ENCODE data around the gene GABPA.
"Not testable (repeated sequence)": the region's sequence is repeated elsewhere in the genome, so short reads cannot be mapped to it uniquely, and the experiment has no call there.

The GABPA gene

GRCh38 chr21:25760677-25761076 is 25.9 kb downstream of the GABPA start:
- no peak overlapping the region for H3K9ac ChIP-seq (ENCODE audit: insufficient read length, low read depth)
- H3K27me3 ChIP-seq (ENCODE audit: insufficient read depth, insufficient read length), result no peaks in the 10 kb centered on the region
- no peak overlapping the region for H3K4me3 ChIP-seq (ENCODE audit: insufficient read length, low read depth)
- peaks cover 73% of the 10 kb centered on the region for H3K36me3 ChIP-seq (ENCODE audit: insufficient read depth, insufficient read length, low read length)
- no peaks in the 10 kb centered on the region for H3K4me1 ChIP-seq (ENCODE audit: insufficient read depth, insufficient read length)
- TF ChIP-seq ZNF274 (IDR thresholded peaks at IDR 0.05; ENCODE audit: low read depth, low read length) (no peak), YY1 (IDR thresholded peaks at IDR 0.05; ENCODE audit: insufficient read depth, insufficient read length) (no peak), SUZ12 (IDR thresholded peaks at IDR 0.05; ENCODE audit: extremely low read depth, insufficient read depth, insufficient read length) (no peak)
- no peak for DNase-seq (ENCODE audit: low read depth, low spot score)
- no peaks in the 10 kb centered on the region for H3K9me3 ChIP-seq (ENCODE audit: insufficient read depth, low read length)

GRCh38 chr21:25764065-25764464 is 29.3 kb downstream of the GABPA start:
- Histone ChIP-seq H3K36me3 (ENCODE audit: insufficient read depth, insufficient read length, low read length) (peaks cover 62% of the 10 kb centered on the region), H3K27me3 (ENCODE audit: insufficient read depth, insufficient read length) (no peaks in the 10 kb centered on the region), H3K9ac (ENCODE audit: insufficient read length, low read depth) (no peak overlapping the region), H3K4me1 (ENCODE audit: insufficient read depth, insufficient read length) (no peaks in the 10 kb centered on the region), H3K9me3 (ENCODE audit: insufficient read depth, low read length) (no peaks in the 10 kb centered on the region), H3K4me3 (ENCODE audit: insufficient read length, low read depth) (no peak overlapping the region)
- TF ChIP-seq SUZ12 (IDR thresholded peaks at IDR 0.05; ENCODE audit: extremely low read depth, insufficient read depth, insufficient read length), result no peak
- no peak for TF ChIP-seq ZNF274 (IDR thresholded peaks at IDR 0.05; ENCODE audit: low read depth, low read length)
- TF ChIP-seq YY1 (IDR thresholded peaks at IDR 0.05; ENCODE audit: insufficient read depth, insufficient read length), result no peak
- no peak for DNase-seq (ENCODE audit: low read depth, low spot score)

GRCh38 chr21:25767921-25768320 is 33.1 kb downstream of the GABPA start:
- DNase-seq (ENCODE audit: low read depth, low spot score), result no peak
- no peaks in the 10 kb centered on the region for H3K9me3 ChIP-seq (ENCODE audit: insufficient read depth, low read length)
- H3K36me3 ChIP-seq (ENCODE audit: insufficient read depth, insufficient read length, low read length), result peaks cover 31% of the 10 kb centered on the region
- no peak overlapping the region for H3K9ac ChIP-seq (ENCODE audit: insufficient read length, low read depth)
- H3K4me1 ChIP-seq (ENCODE audit: insufficient read depth, insufficient read length), result no peaks in the 10 kb centered on the region
- TF ChIP-seq ZNF274 (IDR thresholded peaks at IDR 0.05; ENCODE audit: low read depth, low read length) (no peak), SUZ12 (IDR thresholded peaks at IDR 0.05; ENCODE audit: extremely low read depth, insufficient read depth, insufficient read length) (no peak), YY1 (IDR thresholded peaks at IDR 0.05; ENCODE audit: insufficient read depth, insufficient read length) (no peak)
- H3K27me3 ChIP-seq (ENCODE audit: insufficient read depth, insufficient read length), result no peaks in the 10 kb centered on the region
- H3K4me3 ChIP-seq (ENCODE audit: insufficient read length, low read depth), result no peak overlapping the region

GRCh38 chr21:25772686-25773085 is 37.9 kb downstream of the GABPA start:
- DNase-seq (ENCODE audit: low read depth, low spot score), result no peak
- Histone ChIP-seq H3K9ac (ENCODE audit: insufficient read length, low read depth) (no peak overlapping the region), H3K4me1 (ENCODE audit: insufficient read depth, insufficient read length) (no peaks in the 10 kb centered on the region), H3K4me3 (ENCODE audit: insufficient read length, low read depth) (no peak overlapping the region), H3K9me3 (ENCODE audit: insufficient read depth, low read length) (no peaks in the 10 kb centered on the region), H3K27me3 (ENCODE audit: insufficient read depth, insufficient read length) (no peaks in the 10 kb centered on the region), H3K36me3 (ENCODE audit: insufficient read depth, insufficient read length, low read length) (no peaks in the 10 kb centered on the region)
- no peak for TF ChIP-seq SUZ12 (IDR thresholded peaks at IDR 0.05; ENCODE audit: extremely low read depth, insufficient read depth, insufficient read length)
- TF ChIP-seq YY1 (IDR thresholded peaks at IDR 0.05; ENCODE audit: insufficient read depth, insufficient read length), result no peak
- no peak for TF ChIP-seq ZNF274 (IDR thresholded peaks at IDR 0.05; ENCODE audit: low read depth, low read length)

GRCh38 chr21:25776440-25776839 is 41.7 kb downstream of the GABPA start:
- no peak for DNase-seq (ENCODE audit: low read depth, low spot score)
- H3K36me3 ChIP-seq (ENCODE audit: insufficient read depth, insufficient read length, low read length), result no peaks in the 10 kb centered on the region
- H3K9me3 ChIP-seq (ENCODE audit: insufficient read depth, low read length), result peaks cover 3% of the 10 kb centered on the region; the same call in 1 of the 2 replicates
- no peak overlapping the region for H3K4me3 ChIP-seq (ENCODE audit: insufficient read length, low read depth)
- H3K4me1 ChIP-seq (ENCODE audit: insufficient read depth, insufficient read length), result no peaks in the 10 kb centered on the region
- H3K27me3 ChIP-seq (ENCODE audit: insufficient read depth, insufficient read length), result no peaks in the 10 kb centered on the region
- no peak for TF ChIP-seq YY1 (IDR thresholded peaks at IDR 0.05; ENCODE audit: insufficient read depth, insufficient read length)
- no peak for TF ChIP-seq SUZ12 (IDR thresholded peaks at IDR 0.05; ENCODE audit: extremely low read depth, insufficient read depth, insufficient read length)
- no peak for TF ChIP-seq ZNF274 (IDR thresholded peaks at IDR 0.05; ENCODE audit: low read depth, low read length)
- no peak overlapping the region for H3K9ac ChIP-seq (ENCODE audit: insufficient read length, low read depth)

- H3K9me3 ChIP-seq (ENCODE audit: insufficient read depth, low read length); H3K4me3 ChIP-seq (ENCODE audit: insufficient read length, low read depth); H3K36me3 ChIP-seq (ENCODE audit: insufficient read depth, insufficient read length, low read length); DNase-seq (ENCODE audit: low read depth, low spot score); H3K4me1 ChIP-seq (ENCODE audit: insufficient read depth, insufficient read length); H3K27me3 ChIP-seq (ENCODE audit: insufficient read depth, insufficient read length); H3K9ac ChIP-seq (ENCODE audit: insufficient read length, low read depth): not testable (repeated sequence)
Measured at GRCh38 chr21:25778126-25778875, 43.5 kb downstream of the GABPA start.

- no peaks in the 10 kb centered on the region for H3K36me3 ChIP-seq (ENCODE audit: insufficient read depth, insufficient read length, low read length)
- no peaks in the 10 kb centered on the region for H3K4me1 ChIP-seq (ENCODE audit: insufficient read depth, insufficient read length)
- H3K9ac ChIP-seq (ENCODE audit: insufficient read length, low read depth), result no peak overlapping the region
- peaks cover 5% of the 10 kb centered on the region; the same call in 1 of the 2 replicates for H3K9me3 ChIP-seq (ENCODE audit: insufficient read depth, low read length)
- TF ChIP-seq ZNF274 (IDR thresholded peaks at IDR 0.05; ENCODE audit: low read depth, low read length), result no peak
- DNase-seq (ENCODE audit: low read depth, low spot score), result no peak
- H3K27me3 ChIP-seq (ENCODE audit: insufficient read depth, insufficient read length), result no peaks in the 10 kb centered on the region
- H3K4me3 ChIP-seq (ENCODE audit: insufficient read length, low read depth), result no peak overlapping the region
Measured at GRCh38 chr21:25788677-25789076, 53.9 kb downstream of the GABPA start.

Measured in NT2/D1 (cell line).